A673 (cell line): Measurements from ENCODE around the gene LTO1. TPM values are rescaled to one million over a fixed set of nuclear protein-coding genes. Genes with fewer than 3 reads are reported as not detected.

ENCODE experiments used
- BruUV-seq: library from RNA; stranded (reverse); fragments of 400-500 nt; replicated peaks from 2 replicates; lab custom pipeline; 2021; lab: Mats Ljungman, UMichigan
- CTCF ChIA-PET: fragments of 300-600 bp; sonication (Branson Sonifier 250); formaldehyde crosslinking; loops from one replicate; lab custom pipeline; 2022; ENCODE audit warnings: antibody characterized with exemption; lab: Charles Lee
- POLR2A ChIA-PET: fragments of 300-600 bp; sonication (Branson Sonifier 250); formaldehyde crosslinking; loops from one replicate; lab custom pipeline; 2022; ENCODE audit warnings: antibody characterized with exemption; ENCODE audit not compliant: low non-redundant PET; lab: Charles Lee
- DNase-seq: peaks from one replicate; pipeline ENCODE4 v3.0.0-alpha.2; 2015; ENCODE audit warnings: low spot score
- H3K27ac ChIP-seq: fragments of 200-600 bp; sonication (generic); 2 replicates; pipeline ENCODE4 v1.5.1; 2016; ENCODE audit warnings: mixed run types, low read depth, mild to moderate bottlenecking, mixed read lengths, antibody characterized with exemption, low read length; ENCODE audit not compliant: poor library complexity, severe bottlenecking
- H3K27me3 ChIP-seq: fragments of 200-600 bp; sonication (generic); replicated peaks from 2 replicates; pipeline ENCODE4 v1.6.1; 2017; ENCODE audit warnings: mixed run types, low read depth, mild to moderate bottlenecking, mixed read lengths, antibody characterized with exemption, low read length; ENCODE audit not compliant: insufficient read depth, poor library complexity
- H3K36me3 ChIP-seq: fragments of 200-600 bp; sonication (generic); 2 replicates; pipeline ENCODE4 v1.6.1; 2016; ENCODE audit warnings: mixed run types, mild to moderate bottlenecking, mixed read lengths, antibody characterized with exemption, low read length; ENCODE audit not compliant: insufficient read depth, poor library complexity, severe bottlenecking
- H3K4me1 ChIP-seq: fragments of 200-600 bp; sonication (generic); 2 replicates; pipeline ENCODE4 v1.6.1; 2017; ENCODE audit warnings: mixed run types, mild to moderate bottlenecking, mixed read lengths, antibody characterized with exemption, low read length; ENCODE audit not compliant: insufficient read depth, poor library complexity, severe bottlenecking
- H3K4me3 ChIP-seq: fragments of 200-600 bp; sonication (generic); 2 replicates; pipeline ENCODE4 v1.5.1; 2016; ENCODE audit warnings: low read depth, mixed run types, mild to moderate bottlenecking, mixed read lengths, low read length; ENCODE audit not compliant: poor library complexity, severe bottlenecking
- H3K9me3 ChIP-seq: fragments of 200-600 bp; sonication (generic); 2 replicates; pipeline ENCODE4 v1.6.1; 2016; ENCODE audit warnings: mixed run types, low read depth, mild to moderate bottlenecking, mixed read lengths, antibody characterized with exemption, low read length; ENCODE audit not compliant: poor library complexity, severe bottlenecking
- EZH2 ChIP-seq: fragments of 200-600 bp; sonication (generic); IDR thresholded peaks from 2 replicates; pipeline ENCODE4 v1.6.1; 2017; ENCODE audit warnings: borderline replicate concordance, low read depth, mild to moderate bottlenecking, mixed read lengths, antibody characterized with exemption, low read length; ENCODE audit not compliant: poor library complexity, severe bottlenecking
- intact Hi-C: fragments of 100-400 bp; cut with micrococcal nuclease; formaldehyde crosslinking; loops from one replicate; pipeline ENCODE4 v1.10.0; 2022; ENCODE audit not compliant: unreplicated experiment
- total RNA-seq: library from RNA; stranded (reverse); gene quantifications from 2 replicates; pipeline ENCODE4 v1.2.3, GENCODE V29; 2021
- TF ChIP-seq, protein P1 (sequence below): fragments of 300-800, 200-600 bp; sonication (generic); conservative IDR thresholded peaks from 2 replicates; pipeline ENCODE4 v1.5.1; 2017; ENCODE audit warnings: low read depth, mild to moderate bottlenecking, antibody characterized with exemption, low read length, moderate library complexity, mixed read lengths

LTO1 gene
- total RNA-seq, 1 experiment from 2014 or later, result 56.0 TPM

DNA sequence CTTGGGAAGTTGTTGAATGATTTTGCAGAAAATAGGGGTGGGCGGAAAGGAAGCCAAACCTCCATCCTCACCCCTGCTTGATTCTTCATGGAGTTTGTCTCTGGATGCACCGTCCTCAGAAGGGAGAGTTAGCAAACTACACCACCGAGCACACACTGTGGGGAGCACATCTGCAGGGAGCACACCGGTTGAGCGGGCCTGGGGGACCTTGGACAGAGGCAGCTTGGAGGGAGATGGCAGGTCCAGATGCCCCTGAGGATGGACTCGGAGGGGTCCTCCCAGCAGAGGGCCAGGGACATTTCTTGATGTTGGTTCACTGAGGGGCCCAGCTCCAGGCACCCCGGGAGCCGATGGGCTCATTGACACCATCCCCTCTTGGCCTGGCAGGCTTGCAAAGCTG, 43.8 kb upstream of the LTO1 start:
- ChIA-PET CTCF (interaction anchor here (0.5 to 2.0 kb wide), 7 partner anchors 14 to 479 kb away, joined by 3 to 8 read pairs (median 6); no protein-coding TSS in a partner anchor), POLR2A (no interaction called here)
- intact Hi-C loops, result loop anchor here (1.0 kb wide), 1 partner anchor 169 kb away; no protein-coding TSS in a partner anchor
- Histone ChIP-seq H3K27ac (no peak overlapping the region), H3K9me3 (no peaks in the 10 kb centered on the region), H3K27me3 (peaks cover 7% of the 10 kb centered on the region), H3K36me3 (no peaks in the 10 kb centered on the region), H3K4me3 (no peak overlapping the region), H3K4me1 (peaks cover 14% of the 10 kb centered on the region)
- BruUV-seq, result no TSS peak
- TF ChIP-seq, protein P1, sequence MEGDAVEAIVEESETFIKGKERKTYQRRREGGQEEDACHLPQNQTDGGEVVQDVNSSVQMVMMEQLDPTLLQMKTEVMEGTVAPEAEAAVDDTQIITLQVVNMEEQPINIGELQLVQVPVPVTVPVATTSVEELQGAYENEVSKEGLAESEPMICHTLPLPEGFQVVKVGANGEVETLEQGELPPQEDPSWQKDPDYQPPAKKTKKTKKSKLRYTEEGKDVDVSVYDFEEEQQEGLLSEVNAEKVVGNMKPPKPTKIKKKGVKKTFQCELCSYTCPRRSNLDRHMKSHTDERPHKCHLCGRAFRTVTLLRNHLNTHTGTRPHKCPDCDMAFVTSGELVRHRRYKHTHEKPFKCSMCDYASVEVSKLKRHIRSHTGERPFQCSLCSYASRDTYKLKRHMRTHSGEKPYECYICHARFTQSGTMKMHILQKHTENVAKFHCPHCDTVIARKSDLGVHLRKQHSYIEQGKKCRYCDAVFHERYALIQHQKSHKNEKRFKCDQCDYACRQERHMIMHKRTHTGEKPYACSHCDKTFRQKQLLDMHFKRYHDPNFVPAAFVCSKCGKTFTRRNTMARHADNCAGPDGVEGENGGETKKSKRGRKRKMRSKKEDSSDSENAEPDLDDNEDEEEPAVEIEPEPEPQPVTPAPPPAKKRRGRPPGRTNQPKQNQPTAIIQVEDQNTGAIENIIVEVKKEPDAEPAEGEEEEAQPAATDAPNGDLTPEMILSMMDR, result no peak
- no peak for TF ChIP-seq EZH2
- DNase-seq, result no peak

DNA sequence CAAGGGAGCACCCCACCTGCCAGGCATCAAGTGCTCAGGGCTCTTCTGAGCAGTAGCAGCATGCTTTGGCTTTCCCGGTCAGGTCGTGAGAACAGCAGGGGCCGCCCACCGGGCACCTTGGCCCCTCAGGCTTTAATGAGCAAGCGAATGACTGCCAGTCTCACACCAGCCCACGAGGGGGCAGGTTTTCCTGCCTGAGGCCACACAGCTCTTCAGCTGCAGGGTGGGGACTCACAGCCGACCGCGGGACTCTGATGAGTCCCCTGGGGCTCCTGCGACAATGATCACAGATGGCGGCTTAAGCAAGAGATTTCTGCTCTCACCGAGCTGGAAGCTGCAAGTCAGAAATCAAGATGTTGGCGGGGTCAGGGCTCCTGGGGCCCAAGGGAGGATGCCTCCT, 43.0 kb upstream of the LTO1 start:
- no peaks in the 10 kb centered on the region for H3K9me3 ChIP-seq
- peaks cover 14% of the 10 kb centered on the region for H3K4me1 ChIP-seq
- no peak overlapping the region for H3K27ac ChIP-seq
- no peaks in the 10 kb centered on the region for H3K36me3 ChIP-seq
- BruUV-seq, result no TSS peak
- POLR2A ChIA-PET, result no interaction called here
- peaks cover 5% of the 10 kb centered on the region for H3K27me3 ChIP-seq
- no peak overlapping the region for H3K4me3 ChIP-seq
- CTCF ChIA-PET, result interaction anchor here (0.5 to 2.0 kb wide), 12 partner anchors 13 to 920 kb away, joined by 3 to 8 read pairs (median 4); no protein-coding TSS in a partner anchor
- TF ChIP-seq, protein P1, result peak; percentile 97
- TF ChIP-seq EZH2, result no peak
- DNase-seq, result peak; percentile 98
- intact Hi-C loops, result loop anchor here (1.0 kb wide), 1 partner anchor 170 kb away; no protein-coding TSS in a partner anchor

DNA sequence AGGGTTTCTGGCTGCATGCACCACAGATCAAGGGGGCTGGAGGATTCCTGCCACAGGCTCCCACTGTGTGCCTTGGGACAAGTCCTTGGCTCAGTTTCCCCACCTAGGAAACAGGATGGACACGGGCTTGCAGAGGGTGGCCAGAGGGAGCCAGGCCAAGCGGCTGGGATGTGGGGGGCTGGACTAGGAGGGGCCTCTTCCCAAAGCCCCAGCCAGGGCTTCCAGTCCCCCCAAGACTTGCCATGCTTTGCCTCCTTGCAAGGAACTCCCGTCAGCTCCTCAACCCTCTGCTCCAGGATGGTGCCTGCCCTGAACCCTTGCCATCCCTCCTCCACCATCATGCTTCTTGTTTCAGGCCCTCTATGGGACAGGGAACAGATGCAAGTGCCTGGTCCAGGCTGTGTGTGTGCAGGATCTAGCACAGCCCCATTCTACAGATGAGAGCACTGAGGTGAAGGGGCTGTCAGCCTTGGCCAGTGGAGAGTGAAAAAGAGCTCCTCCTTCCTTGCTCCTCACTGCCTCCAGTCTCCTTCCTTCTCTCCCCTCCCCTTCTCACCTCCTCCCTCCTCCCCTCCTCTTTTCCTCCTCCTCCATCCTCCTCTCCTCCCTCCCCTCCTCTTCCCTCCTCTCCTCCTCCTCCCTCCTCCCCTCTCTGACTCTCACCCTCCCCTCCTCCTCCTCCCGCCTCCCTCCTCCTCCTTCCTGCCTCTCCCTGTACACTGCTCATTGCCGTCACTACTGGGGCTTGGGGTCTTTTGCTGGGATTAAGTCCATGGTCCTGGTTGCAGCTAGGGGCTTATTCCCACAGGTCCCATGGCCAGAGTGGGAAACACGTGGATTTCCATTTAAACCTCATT, 42.0 kb upstream of the LTO1 start:
- Histone ChIP-seq H3K4me1 (peaks cover 14% of the 10 kb centered on the region), H3K36me3 (no peaks in the 10 kb centered on the region), H3K9me3 (no peaks in the 10 kb centered on the region), H3K27me3 (no peaks in the 10 kb centered on the region), H3K27ac (no peak overlapping the region), H3K4me3 (no peak overlapping the region)
- no peak for DNase-seq
- ChIA-PET POLR2A (no interaction called here), CTCF (interaction anchor here (0.7 to 2.0 kb wide), 6 partner anchors 10 to 479 kb away, joined by 3 to 10 read pairs (median 6); no protein-coding TSS in a partner anchor)
- intact Hi-C loops, result no loop called here
- BruUV-seq, result no TSS peak
- TF ChIP-seq, protein P1, result no peak
- TF ChIP-seq EZH2, result no peak
